ENCODE results near the gene TIMM23.
"Not testable (repeated sequence)": the region's sequence is repeated elsewhere in the genome, so short reads cannot be mapped to it uniquely, and the experiment has no call there.

DNA sequence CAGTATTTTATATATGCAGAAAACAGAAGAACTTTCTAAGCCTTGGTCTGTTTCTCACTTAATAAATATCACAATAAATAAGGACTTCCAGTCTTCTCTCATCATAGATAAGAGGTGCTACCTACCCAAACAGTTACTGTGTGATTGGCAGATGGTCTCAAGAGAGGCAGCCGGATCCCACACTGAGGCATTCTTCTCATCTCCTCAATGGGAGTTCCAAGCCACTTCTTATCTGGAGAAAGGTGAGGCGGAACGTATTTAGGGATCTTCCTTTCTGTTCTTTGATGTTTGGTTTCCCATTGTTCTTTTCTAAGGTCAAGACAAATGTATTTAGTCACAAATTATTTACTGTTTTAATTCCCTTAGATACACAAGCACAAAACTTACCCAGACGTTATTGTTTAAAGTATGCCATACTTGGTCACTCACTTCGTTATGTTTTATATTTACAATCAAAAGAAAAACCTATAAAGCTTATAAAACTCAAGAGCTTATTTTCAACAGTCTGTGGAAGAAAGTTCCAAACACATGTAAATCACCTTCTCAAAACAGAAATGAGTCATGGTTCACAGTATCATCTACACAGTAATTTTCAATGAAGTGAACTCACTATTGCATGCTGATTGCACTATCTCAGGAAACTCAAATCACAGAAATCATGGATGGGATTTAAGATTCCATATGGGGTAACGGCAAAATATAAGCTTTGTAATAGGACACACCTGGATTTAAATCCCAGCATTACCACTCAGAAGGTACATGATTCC, 9.4 kb upstream of the TIMM23 start:
- not testable (repeated sequence) for TF ChIP-seq CTCF (IDR thresholded peaks at IDR 0.05); EZH2 (IDR thresholded peaks at IDR 0.05; ENCODE audit: borderline replicate concordance, insufficient read depth, low read depth, low read length, poor library complexity, severe bottlenecking)

Data from B cell (primary cell).